Measurements from ENCODE around the gene HEATR5B.

DNA sequence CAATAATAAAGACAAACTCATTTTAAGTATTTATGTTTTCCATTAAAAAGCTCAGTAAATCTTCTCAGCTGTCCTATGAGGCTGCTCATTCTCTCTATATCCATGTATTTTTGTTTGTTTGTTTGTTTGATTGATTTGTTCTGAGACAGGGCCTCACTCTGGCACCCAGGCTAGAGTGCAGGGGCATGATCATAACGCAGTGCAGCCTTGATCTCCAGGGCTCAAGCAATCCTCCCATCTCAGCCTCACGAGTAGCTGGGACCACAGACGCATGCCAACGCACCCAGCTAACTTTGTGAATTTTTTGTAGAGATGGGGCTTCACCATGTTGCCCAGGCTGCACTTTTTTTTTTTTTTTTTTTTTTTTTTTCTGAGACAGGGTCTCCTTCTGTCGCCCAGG, 123.4 kb downstream of the HEATR5B start:
- TF ChIP-seq POLR2A (IDR thresholded peaks at IDR 0.05; ENCODE audit: low read depth, low read length) (no peak), TAF1 (IDR thresholded peaks at IDR 0.05; ENCODE audit: borderline replicate concordance, low read depth, low read length) (no peak), POLR2AphosphoS5 (IDR thresholded peaks at IDR 0.05; ENCODE audit: low read depth, low read length) (no peak)
